Measurements from ENCODE around the gene SLC2A6.
"Not testable (repeated sequence)": the region's sequence is repeated elsewhere in the genome, so short reads cannot be mapped to it uniquely, and the experiment has no call there.

Gene SLC2A6

DNA sequence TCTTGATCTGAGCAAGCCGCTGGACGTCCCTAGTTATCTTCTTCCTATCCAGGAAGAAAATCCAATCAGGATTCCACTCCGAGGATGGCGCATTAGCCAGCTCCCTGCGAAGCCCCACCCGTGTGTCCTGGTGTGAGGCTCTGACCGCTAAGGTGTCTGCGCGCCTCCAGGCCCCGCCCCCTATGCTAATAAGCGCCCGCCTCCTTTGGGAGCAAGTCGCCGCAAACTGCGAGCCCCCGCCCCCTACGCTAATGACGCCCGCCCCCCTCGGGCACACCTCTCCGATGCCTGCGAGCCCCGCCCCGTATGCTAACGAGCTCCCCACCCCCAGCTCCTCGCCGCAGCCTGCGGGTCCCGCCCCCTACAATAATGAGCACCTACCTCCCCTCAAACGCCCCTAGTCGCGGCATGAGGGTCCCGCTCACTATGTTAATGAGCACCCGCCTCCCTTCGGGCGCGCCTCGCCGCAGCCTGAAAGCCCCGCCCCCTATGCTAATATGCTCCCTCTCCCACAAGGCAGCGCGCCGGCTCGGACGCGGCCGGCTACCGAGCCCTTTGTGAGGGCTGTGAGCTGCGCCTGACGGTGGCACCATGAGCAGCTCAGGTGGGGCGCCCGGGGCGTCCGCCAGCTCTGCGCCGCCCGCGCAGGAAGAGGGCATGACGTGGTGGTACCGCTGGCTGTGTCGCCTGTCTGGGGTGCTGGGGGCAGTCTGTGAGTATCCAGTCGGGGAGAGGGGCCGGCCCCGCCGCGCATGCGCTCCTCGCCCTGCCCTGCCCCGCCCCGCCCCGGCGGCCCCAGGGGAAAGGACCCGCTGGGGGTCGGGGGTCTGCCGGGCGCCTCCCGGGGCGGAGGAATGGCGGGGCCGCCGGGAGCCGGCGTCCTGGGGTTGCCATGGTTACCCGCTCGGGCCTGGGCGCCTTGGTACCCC is 19.2 kb downstream of the SLC2A6 start, which contains the start of gene CACFD1:
CACFD1 (plus strand) TSS at position 503 of the 929 bp plus-strand sequence; CDS start at position 592, 89 bp downstream.
- peak; percentile 97 for DNase-seq

DNA sequence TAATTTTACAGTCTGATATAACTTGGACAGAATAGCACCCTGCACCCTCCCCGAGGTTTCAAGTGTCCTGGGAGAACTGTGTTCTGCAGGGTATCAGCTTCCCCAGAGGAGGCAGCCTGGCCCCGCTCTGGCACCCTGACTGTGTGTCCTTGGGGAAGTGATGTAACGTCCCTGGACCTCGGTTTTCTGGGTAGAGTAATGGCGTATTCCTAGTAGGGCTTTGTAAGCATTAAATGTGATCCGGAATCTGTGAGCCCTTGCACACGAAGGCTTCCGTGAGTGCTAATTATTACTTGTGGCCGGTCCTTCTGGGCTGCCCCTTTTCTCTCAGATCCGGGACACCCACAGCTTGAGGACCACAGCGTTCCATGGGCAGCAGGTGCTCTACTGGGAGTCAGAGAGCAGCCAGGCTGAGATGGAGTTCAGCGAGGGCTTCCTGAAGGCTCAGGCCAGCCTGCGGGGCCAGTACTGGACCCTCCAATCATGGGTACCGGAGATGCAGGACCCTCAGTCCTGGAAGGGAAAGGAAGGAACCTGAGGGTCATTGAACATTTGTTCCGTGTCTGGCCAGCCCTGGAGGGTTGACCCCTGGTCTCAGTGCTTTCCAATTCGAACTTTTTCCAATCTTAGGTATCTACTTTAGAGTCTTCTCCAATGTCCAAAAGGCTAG is 20.1 kb downstream of the SLC2A6 start:
- no peak for DNase-seq

DNA sequence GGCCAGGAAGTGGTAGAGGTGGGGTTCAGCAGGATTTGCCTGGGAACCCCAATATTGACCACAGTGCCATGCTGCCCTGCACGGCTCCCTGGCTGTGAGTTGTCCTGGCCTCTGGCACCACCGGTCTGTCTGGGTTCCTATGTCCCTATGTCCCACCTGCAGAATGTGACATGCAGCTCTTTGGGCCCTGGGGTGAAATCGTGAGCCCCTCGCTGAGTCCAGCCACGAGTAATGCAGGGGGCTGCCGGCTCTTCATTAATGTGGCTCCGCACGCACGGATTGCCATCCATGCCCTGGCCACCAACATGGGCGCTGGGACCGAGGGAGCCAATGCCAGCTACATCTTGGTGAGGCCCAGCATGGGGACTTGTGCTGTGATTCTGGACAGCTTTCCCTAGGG is 21.2 kb downstream of the SLC2A6 start:
- DNase-seq = no peak

DNA sequence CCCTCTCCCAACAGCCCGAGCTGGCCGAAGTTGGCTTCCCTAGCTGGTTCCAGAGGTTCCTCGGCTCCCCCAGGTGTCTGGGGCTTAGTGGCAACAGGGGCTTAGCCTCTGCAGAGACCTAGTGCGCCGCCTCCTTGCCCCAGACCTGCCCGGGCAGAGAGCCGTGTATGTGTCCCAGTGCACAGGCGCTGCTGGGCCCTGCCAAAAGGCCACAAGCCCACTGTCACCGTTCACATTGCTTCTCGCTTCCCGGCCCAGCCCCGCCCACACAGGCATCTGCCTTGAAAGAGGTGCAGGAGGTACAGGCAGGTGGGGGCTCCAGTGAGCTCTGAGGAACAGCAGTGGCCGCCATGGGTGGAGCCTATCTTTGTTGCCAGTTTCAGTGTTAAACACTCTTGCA is 21.7 kb downstream of the SLC2A6 start:
- no peak for DNase-seq

DNA sequence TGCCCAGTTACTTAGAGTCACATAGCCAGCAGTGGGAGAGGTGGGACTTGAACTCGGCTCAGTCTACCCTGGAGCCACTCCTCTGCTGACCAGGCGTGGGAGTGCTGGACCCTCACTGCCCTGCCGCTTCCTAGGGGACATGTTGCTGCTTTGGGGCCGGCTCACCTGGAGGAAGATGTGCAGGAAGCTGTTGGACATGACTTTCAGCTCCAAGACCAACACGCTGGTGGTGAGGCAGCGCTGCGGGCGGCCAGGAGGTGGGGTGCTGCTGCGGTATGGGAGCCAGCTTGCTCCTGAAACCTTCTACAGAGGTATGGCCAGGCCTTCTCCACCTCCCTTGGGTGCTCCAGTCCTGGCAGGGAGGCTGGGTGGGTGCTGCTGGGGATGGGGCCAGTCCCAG is 22.5 kb downstream of the SLC2A6 start:
- no peak for DNase-seq

DNA sequence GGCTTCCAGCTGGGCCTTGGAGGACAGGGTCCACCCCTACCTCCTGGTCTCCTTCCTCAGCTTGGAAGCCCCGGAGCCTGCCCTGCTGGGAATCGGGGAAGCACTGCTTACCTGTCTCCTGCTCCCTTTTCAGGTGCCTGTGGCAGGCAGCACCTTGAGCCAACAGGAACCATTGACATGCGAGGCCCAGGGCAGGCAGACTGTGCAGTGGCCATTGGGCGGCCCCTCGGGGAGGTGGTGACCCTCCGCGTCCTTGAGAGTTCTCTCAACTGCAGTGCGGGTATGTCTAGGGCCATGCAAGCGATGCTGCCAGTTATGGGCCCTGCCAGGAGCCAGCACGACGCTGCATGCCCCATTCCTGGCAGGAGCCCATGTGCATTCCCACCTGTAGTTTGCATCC is 23.0 kb downstream of the SLC2A6 start:
- no peak for DNase-seq

DNA sequence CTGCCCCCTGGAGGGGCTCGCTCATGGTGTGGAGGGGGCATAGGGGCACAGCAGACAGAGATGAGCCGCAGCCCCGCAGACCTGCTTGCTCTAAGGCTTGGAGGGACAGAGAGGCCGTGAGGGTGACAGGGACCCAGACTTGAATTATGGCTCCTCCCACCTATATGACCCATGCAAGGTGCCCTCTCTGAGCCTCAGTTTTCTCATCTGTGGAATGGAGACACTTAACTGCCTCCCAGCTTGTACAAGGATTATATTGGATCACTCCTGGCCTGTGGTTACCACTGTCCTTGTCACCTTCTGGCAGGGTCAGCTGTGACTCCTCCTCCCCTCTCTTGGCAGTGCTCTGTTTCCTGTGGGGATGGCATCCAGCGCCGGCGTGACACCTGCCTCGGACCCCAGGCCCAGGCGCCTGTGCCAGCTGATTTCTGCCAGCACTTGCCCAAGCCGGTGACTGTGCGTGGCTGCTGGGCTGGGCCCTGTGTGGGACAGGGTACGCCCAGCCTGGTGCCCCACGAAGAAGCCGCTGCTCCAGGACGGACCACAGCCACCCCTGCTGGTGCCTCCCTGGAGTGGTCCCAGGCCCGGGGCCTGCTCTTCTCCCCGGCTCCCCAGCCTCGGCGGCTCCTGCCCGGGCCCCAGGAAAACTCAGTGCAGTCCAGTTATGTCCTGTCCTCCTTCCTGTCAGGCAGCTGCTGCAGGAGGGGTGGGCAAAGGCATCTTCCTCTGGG is 23.8 kb downstream of the SLC2A6 start:
- no peak for DNase-seq

DNA sequence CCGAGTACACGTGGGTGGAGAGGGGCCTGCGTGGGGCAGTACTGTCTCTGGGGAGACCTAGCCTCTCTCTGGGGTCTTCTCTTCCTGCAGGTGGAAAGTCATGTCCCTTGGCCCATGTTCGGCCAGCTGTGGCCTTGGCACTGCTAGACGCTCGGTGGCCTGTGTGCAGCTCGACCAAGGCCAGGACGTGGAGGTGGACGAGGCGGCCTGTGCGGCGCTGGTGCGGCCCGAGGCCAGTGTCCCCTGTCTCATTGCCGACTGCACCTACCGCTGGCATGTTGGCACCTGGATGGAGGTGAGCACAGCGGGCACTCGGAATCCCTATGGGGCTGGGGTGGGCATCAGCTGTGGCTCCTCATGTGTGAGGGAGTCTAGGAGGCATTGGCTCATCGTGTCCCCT is 24.6 kb downstream of the SLC2A6 start:
- no peak for DNase-seq

DNA sequence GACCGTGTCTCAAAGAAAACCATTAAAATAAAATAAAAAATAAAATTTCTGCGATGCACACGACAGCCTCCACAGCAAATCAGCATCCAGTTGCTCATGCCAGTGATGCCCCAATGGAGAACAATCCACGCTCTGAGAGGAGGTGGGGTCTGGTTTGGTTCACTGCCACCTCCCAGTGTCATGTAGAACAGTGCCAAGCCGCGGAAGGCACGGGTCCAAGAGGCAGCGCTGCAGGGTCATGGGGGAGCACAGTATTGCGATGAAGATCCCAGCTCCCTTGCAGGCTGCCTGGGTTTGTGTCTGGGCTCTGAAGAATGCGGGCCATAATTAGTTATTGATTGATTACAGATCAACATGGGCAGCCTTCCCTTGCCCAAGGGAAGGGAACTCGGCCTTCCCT is 25.2 kb downstream of the SLC2A6 start:
- DNase-seq = no peak

DNA sequence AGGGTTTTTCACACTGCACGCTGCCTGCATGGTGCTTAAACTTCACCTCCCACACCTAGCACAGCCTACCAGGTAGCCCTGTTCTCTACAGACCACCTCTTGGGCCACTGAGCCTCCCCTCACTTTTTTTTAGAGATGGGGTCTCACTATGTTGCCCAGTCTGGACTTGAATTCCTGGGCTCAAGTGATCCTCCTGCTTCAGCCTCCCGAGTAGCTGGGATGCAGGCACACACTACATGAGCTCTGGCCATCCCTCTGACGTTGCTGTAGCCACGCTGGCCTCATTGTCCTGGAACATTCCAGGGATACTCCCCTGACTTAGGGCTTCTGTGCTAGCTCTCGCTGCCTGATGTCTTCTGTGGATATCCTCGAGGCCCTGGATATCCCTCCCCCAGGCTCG is 26.3 kb downstream of the SLC2A6 start:
- no peak for DNase-seq

DNA sequence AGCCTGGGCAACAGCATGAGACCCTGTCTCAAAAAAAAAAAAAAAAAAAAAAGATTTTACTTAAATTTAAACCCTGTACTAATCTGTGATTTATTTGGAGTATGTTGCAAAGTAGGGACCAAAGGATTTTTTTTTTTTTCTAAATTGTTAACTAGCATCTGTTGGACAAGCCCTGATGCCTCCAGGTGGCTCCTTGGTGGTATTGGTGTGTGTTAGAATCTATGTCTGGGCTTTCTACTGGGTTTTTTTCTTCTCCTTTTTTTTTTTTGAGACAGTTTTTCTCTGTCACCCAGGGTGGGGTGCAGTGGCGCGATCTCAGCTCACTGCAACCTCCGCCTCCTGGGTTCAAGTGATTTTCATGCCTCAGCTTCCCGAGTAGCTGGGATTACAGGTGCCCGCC is 27.0 kb downstream of the SLC2A6 start:
- DNase-seq = not testable (repeated sequence)

DNA sequence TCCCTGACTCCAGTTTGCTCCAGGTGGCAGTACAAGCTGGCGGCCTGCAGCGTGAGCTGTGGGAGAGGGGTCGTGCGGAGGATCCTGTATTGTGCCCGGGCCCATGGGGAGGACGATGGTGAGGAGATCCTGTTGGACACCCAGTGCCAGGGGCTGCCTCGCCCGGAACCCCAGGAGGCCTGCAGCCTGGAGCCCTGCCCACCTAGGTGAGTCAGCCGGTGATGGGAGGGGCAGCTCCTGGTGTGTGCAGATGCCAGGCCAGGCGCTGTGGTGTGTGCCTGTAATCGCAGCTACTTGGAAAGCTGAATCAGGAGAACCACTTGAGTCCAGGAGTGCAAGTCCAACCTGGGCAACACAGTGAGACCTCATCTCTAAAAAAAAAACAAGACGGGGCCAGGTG is 29.1 kb downstream of the SLC2A6 start:
- peak; percentile 35 for DNase-seq

DNA sequence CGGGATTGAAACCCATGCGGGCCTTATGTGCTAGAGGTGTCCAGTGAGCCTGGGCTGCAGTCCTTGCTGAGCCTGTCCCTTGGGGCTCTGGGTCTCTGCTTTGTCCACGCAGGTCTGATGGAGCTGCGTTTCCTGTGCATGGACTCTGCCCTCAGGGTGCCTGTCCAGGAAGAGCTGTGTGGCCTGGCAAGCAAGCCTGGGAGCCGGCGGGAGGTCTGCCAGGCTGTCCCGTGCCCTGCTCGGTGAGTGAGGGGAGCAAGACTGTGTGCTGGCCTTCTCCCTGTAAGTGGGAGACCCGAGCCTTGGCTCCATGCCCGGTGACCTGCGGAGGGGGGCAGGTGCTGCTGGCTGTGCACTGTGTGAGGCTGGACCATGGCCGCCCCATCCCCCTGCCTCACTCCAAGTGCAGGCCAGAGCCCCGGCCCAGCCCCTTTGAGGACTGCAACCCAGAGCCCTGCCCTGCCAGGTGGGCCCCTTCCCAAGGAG is 30.4 kb downstream of the SLC2A6 start:
- no peak for DNase-seq

DNA sequence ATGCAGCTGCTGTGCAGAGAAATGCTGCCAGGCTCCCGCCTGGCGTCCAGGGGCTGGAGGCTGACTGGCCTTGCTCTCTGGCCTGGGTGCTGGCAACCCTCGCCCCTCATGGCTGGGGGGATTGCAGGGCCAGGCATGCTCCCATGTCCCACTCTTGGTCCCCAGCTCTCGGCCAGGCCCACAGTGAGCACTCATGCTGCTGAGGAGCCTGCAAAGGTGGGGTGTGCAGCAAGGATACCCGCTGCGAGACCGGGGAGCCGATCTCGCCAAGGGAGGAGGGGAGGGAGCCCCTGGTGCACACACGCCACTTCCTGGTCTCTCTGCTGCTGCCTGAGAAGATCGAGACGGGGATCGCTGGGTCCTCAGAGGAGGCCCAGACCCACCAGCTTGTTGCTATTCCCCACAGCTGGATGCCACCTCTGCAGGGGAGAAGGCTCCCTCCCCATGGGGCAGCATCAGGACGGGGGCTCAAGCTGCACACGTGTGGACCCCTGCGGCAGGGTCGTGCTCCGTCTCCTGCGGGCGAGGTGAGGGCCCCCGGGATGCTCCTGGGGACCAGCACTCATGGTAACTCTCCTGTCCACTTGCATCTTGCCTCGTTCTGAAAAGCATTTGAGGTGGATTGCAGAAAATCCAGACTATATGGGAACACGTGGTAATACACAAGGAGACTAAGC is 33.5 kb downstream of the SLC2A6 start:
- no peak for DNase-seq

DNA sequence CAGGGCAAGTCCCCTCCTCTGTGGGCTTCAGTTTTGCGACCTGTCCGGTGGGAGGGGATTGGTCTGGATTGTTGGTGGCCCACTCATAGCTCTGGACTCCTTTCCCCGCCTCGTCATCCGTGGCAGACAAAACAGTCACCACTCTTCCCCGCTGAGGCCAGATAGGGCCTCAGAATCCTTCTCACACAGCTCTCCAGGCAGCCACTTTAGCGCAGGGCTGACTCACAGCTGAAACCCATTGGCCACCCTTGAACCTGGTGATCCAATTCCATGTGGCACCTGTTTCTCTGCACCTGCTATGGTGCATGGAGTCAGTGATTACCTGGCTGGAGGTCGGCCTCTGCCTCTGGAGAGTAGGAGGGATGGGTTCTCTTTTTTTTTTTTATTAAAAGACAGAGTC is 34.9 kb downstream of the SLC2A6 start:
- DNase-seq = no peak

DNA sequence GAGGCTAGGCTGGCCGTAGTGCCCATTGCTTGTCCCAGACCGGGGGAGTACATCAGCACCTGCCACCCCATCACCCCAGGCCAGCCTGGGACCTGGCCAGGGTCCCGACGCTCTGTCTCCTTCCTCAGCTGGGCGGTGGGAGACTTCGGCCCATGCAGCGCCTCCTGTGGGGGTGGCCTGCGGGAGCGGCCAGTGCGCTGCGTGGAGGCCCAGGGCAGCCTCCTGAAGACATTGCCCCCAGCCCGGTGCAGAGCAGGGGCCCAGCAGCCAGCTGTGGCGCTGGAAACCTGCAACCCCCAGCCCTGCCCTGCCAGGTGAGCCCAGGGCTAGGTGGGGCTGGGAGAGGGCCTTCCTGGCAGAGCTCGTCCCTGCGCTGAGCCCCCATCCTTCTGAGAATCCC is 35.7 kb downstream of the SLC2A6 start:
- DNase-seq = no peak

DNA sequence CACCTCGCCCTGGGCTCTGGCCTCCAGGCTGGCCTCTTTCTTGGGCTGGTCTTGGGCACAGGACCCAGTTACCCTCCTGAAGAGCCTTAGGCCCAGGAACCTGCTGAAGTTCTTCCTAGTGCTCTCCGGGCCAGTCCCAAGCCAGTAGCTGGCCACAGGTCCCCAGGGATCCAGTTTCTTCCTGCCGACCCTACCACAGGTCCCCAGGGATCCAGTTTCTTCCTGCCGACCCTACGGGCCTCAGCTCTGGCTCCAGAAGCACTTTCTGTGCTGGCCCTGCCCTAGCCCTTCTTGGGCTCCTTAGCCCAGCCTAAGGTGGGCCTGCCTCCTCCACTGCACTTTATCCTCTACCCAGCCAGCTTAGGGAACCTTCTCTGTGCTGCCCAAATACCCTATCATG is 37.3 kb downstream of the SLC2A6 start:
- no peak for DNase-seq

DNA sequence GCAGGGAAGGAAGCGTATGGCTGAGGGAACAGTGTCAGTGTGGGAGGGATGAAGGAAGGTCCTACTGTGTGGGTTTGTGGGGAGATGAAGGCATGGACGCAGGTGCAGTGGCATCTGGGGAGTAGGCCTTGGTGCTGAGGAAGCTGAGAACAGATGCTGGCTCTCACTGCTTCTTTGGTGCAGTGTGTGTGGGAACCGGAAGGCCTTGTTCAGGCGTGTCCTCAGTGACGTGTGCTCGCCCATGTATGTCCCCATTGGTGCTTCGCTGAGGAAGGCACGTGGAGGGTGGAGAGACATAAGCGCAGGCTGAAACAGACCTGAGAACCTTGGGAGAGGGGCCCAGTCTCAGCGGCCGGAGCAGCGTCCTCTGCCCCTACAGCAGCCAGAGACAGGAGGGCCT is 38.0 kb downstream of the SLC2A6 start:
- no peak for DNase-seq

DNA sequence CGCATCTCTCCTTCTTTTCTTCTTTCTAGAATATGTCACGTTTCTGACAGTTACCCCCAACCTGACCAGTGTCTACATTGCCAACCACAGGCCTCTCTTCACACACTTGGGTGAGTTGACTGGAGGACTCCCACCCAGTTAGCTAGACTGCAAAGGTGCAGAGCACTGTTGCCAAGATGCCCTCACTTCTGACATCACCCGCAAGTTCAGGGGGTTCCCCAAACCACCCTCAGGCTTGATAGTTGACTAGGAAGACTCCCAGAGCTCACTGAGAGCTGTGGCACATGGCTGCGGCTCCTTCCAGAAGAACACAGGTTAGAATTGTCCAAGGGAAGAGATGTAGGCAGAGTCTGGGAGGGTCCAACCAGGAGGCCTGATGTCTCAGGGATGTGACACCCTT is 39.6 kb downstream of the SLC2A6 start:
- DNase-seq = no peak

DNA sequence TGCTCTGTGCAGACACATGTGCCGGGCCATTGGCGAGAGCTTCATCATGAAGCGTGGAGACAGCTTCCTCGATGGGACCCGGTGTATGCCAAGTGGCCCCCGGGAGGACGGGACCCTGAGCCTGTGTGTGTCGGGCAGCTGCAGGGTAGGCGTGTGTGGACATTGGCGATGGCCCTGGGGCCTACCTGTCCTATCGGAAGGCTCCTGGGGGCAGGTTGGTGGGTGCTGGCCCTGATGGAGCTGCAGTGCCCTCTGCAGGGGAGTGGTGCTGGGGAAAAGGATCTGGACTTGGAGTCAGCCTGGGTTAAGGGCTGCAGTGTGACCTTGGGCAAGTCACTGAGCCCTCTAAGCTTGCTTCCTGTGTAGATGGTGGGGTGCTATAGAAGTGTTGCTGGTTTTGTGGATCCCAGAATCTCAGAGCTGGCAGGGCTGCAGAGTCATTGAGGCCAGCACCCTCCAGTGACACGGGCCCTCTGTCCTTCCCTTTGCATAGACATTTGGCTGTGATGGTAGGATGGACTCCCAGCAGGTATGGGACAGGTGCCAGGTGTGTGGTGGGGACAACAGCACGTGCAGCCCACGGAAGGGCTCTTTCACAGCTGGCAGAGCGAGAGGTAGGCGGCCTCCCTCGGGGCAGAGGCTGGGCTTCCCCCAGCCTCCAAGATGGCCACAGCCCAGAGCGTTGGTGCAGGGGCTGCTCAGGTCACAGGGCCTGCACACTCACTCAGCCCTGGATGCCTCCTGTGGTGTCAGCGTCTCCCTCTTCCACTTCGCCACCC is 41.0 kb downstream of the SLC2A6 start:
- DNase-seq = no peak

DNA sequence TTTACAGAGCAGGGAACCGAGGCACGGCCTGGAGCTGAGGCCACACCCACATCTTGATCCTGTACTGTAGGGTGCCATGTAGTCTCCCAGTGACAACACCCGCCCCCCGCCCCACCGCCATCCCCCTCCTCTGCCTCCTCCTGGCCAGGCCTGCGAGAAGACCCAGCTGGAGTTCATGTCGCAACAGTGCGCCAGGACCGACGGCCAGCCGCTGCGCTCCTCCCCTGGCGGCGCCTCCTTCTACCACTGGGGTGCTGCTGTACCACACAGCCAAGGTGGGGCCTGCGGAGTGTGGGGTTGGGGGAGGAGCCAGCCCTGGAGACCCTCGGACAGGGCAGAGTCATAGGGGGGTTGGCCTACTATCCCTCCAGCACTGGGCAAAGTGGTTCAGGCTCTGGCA is 42.2 kb downstream of the SLC2A6 start:
- DNase-seq = no peak

DNA sequence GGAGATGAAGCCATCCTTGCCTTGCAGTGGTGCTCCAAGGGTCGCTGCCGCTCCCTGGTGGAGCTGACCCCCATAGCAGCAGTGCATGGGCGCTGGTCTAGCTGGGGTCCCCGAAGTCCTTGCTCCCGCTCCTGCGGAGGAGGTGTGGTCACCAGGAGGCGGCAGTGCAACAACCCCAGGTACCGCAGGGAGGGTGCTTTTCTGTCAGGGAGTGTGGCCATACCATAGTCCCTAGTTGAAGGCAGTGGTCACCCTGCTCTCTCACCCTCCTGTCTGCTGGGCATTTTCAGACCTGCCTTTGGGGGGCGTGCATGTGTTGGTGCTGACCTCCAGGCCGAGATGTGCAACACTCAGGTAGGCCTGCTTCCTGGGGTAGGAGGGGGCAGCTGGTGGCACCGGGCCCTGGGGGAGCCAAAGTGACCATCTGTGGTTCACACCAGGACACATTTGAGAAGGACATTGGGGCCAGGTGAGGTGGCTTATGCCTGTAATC is 45.5 kb downstream of the SLC2A6 start:
- DNase-seq = no peak
